ENCODE measurements around the gene MS4A15.

GRCh38 chr11:60777572-60777971 is 20.9 kb downstream of the MS4A15 start:
- TF ChIP-seq GATA2 (IDR thresholded peaks at IDR 0.05; ENCODE audit: low read depth, low read length) (no peak), GATA3 (IDR thresholded peaks at IDR 0.05; ENCODE audit: low read depth, low read length) (no peak)
